ENCODE results near the gene DDX42.

Gene DDX42

GRCh38 chr17:63828936-63829335 lies 55.0 kb downstream of the DDX42 start:
- H3K4me1 ChIP-seq (ENCODE audit: control insufficient read depth in 5 of 5, insufficient read depth in 5 of 5, low read length in 5 of 5): peaks cover 12 to 35% (median 24%) of the 10 kb centered on the region in 5 donors
- no peak overlapping the region for H3K27ac ChIP-seq (ENCODE audit: low read depth, low read length)
- no peaks in the 10 kb centered on the region for H3K9me3 ChIP-seq (ENCODE audit: control insufficient read depth in 5 of 5, low read length in 5 of 5)
- no peaks in the 10 kb centered on the region for H3K27me3 ChIP-seq (ENCODE audit: control insufficient read depth in 5 of 5, insufficient read depth in 4 of 5, low read length in 5 of 5)
- H3K4me3 ChIP-seq (ENCODE audit: low read depth in 1 of 5, low read length in 5 of 5): no peak overlapping the region
- H3K9ac ChIP-seq (ENCODE audit: low read length in 5 of 5): no peak overlapping the region
- H3K36me3 ChIP-seq (ENCODE audit: control insufficient read depth in 5 of 5, insufficient read depth in 5 of 5, low read length in 5 of 5): peaks cover 0 to 69% (median 68%) of the 10 kb centered on the region in 5 donors

- Histone ChIP-seq H3K4me1 (ENCODE audit: control insufficient read depth in 5 of 5, insufficient read depth in 5 of 5, low read length in 5 of 5) (peaks cover 12 to 44% (median 26%) of the 10 kb centered on the region in 5 donors), H3K9me3 (ENCODE audit: control insufficient read depth in 5 of 5, low read length in 5 of 5) (no peaks in the 10 kb centered on the region), H3K36me3 (ENCODE audit: control insufficient read depth in 5 of 5, insufficient read depth in 5 of 5, low read length in 5 of 5) (peaks cover 0 to 69% (median 67%) of the 10 kb centered on the region in 5 donors), H3K9ac (ENCODE audit: low read length in 5 of 5) (no peak overlapping the region), H3K4me3 (ENCODE audit: low read depth in 1 of 5, low read length in 5 of 5) (no peak overlapping the region), H3K27me3 (ENCODE audit: control insufficient read depth in 5 of 5, insufficient read depth in 4 of 5, low read length in 5 of 5) (no peaks in the 10 kb centered on the region), H3K27ac (ENCODE audit: low read depth, low read length) (no peak overlapping the region)
Observed at GRCh38 chr17:63830278-63830677, 56.3 kb downstream of the DDX42 start.

GRCh38 chr17:63830904-63831491 lies 57.0 kb downstream of the DDX42 start:
- Histone ChIP-seq H3K36me3 (ENCODE audit: control insufficient read depth in 5 of 5, insufficient read depth in 5 of 5, low read length in 5 of 5) (peaks cover 0 to 70% (median 68%) of the 10 kb centered on the region in 5 donors), H3K9me3 (ENCODE audit: control insufficient read depth in 5 of 5, low read length in 5 of 5) (no peaks in the 10 kb centered on the region), H3K4me3 (ENCODE audit: low read depth in 1 of 5, low read length in 5 of 5) (no peak overlapping the region), H3K4me1 (ENCODE audit: control insufficient read depth in 5 of 5, insufficient read depth in 5 of 5, low read length in 5 of 5) (peaks cover 12 to 39% (median 24%) of the 10 kb centered on the region in 5 donors), H3K9ac (ENCODE audit: low read length in 5 of 5) (no peak overlapping the region), H3K27ac (ENCODE audit: low read depth, low read length) (no peak overlapping the region), H3K27me3 (ENCODE audit: control insufficient read depth in 5 of 5, insufficient read depth in 4 of 5, low read length in 5 of 5) (no peaks in the 10 kb centered on the region)

GRCh38 chr17:63831505-63831904 lies 57.5 kb downstream of the DDX42 start:
- no peak overlapping the region for H3K27ac ChIP-seq (ENCODE audit: low read depth, low read length)
- H3K27me3 ChIP-seq (ENCODE audit: control insufficient read depth in 5 of 5, insufficient read depth in 4 of 5, low read length in 5 of 5): no peaks in the 10 kb centered on the region
- no peak overlapping the region for H3K4me3 ChIP-seq (ENCODE audit: low read depth in 1 of 5, low read length in 5 of 5)
- H3K9me3 ChIP-seq (ENCODE audit: control insufficient read depth in 5 of 5, low read length in 5 of 5): no peaks in the 10 kb centered on the region
- peaks cover 0 to 74% (median 72%) of the 10 kb centered on the region in 5 donors for H3K36me3 ChIP-seq (ENCODE audit: control insufficient read depth in 5 of 5, insufficient read depth in 5 of 5, low read length in 5 of 5)
- H3K9ac ChIP-seq (ENCODE audit: low read length in 5 of 5): no peak overlapping the region
- peaks cover 8 to 33% (median 19%) of the 10 kb centered on the region in 5 donors for H3K4me1 ChIP-seq (ENCODE audit: control insufficient read depth in 5 of 5, insufficient read depth in 5 of 5, low read length in 5 of 5)

- Histone ChIP-seq H3K27me3 (ENCODE audit: control insufficient read depth in 5 of 5, insufficient read depth in 4 of 5, low read length in 5 of 5) (no peaks in the 10 kb centered on the region), H3K9ac (ENCODE audit: low read length in 5 of 5) (no peak overlapping the region), H3K9me3 (ENCODE audit: control insufficient read depth in 5 of 5, low read length in 5 of 5) (no peaks in the 10 kb centered on the region), H3K4me3 (ENCODE audit: low read depth in 1 of 5, low read length in 5 of 5) (no peak overlapping the region), H3K4me1 (ENCODE audit: control insufficient read depth in 5 of 5, insufficient read depth in 5 of 5, low read length in 5 of 5) (peaks cover 8 to 32% (median 17%) of the 10 kb centered on the region in 5 donors), H3K36me3 (ENCODE audit: control insufficient read depth in 5 of 5, insufficient read depth in 5 of 5, low read length in 5 of 5) (peaks cover 0 to 79% (median 77%) of the 10 kb centered on the region in 5 donors), H3K27ac (ENCODE audit: low read depth, low read length) (no peak overlapping the region)
Observed at GRCh38 chr17:63832014-63832413, 58.0 kb downstream of the DDX42 start.

- no peaks in the 10 kb centered on the region for H3K9me3 ChIP-seq (ENCODE audit: control insufficient read depth in 5 of 5, low read length in 5 of 5)
- peaks cover 0 to 83% (median 78%) of the 10 kb centered on the region in 5 donors for H3K36me3 ChIP-seq (ENCODE audit: control insufficient read depth in 5 of 5, insufficient read depth in 5 of 5, low read length in 5 of 5)
Observed at GRCh38 chr17:63832455-63832854, 58.5 kb downstream of the DDX42 start.

GRCh38 chr17:63833026-63833740 lies 59.2 kb downstream of the DDX42 start:
- Histone ChIP-seq H3K27me3 (ENCODE audit: control insufficient read depth in 5 of 5, insufficient read depth in 4 of 5, low read length in 5 of 5) (no peaks in the 10 kb centered on the region), H3K4me1 (ENCODE audit: control insufficient read depth in 5 of 5, insufficient read depth in 5 of 5, low read length in 5 of 5) (peaks cover 8 to 36% (median 22%) of the 10 kb centered on the region in 5 donors), H3K9ac (ENCODE audit: low read length in 5 of 5) (no peak overlapping the region), H3K9me3 (ENCODE audit: control insufficient read depth in 5 of 5, low read length in 5 of 5) (no peaks in the 10 kb centered on the region), H3K36me3 (ENCODE audit: control insufficient read depth in 5 of 5, insufficient read depth in 5 of 5, low read length in 5 of 5) (peaks cover 0 to 84% (median 80%) of the 10 kb centered on the region in 5 donors), H3K4me3 (ENCODE audit: low read depth in 1 of 5, low read length in 5 of 5) (no peak overlapping the region), H3K27ac (ENCODE audit: low read depth, low read length) (no peak overlapping the region)

More at GRCh38 chr17:63832455-63832854, 58.5 kb downstream of the DDX42 start:
- no peaks in the 10 kb centered on the region for H3K27me3 ChIP-seq (ENCODE audit: control insufficient read depth in 5 of 5, insufficient read depth in 4 of 5, low read length in 5 of 5)
- H3K4me3 ChIP-seq (ENCODE audit: low read depth in 1 of 5, low read length in 5 of 5): no peak overlapping the region
- H3K4me1 ChIP-seq (ENCODE audit: control insufficient read depth in 5 of 5, insufficient read depth in 5 of 5, low read length in 5 of 5): peaks cover 8 to 36% (median 21%) of the 10 kb centered on the region in 5 donors
- H3K9ac ChIP-seq (ENCODE audit: low read length in 5 of 5): no peak overlapping the region
- H3K27ac ChIP-seq (ENCODE audit: low read depth, low read length): no peak overlapping the region

GRCh38 chr17:63833741-63834373 lies 59.9 kb downstream of the DDX42 start:
- Histone ChIP-seq H3K36me3 (ENCODE audit: control insufficient read depth in 5 of 5, insufficient read depth in 5 of 5, low read length in 5 of 5) (peaks cover 0 to 84% (median 80%) of the 10 kb centered on the region in 5 donors), H3K9ac (ENCODE audit: low read length in 5 of 5) (no peak overlapping the region), H3K27ac (ENCODE audit: low read depth, low read length) (no peak overlapping the region), H3K4me1 (ENCODE audit: control insufficient read depth in 5 of 5, insufficient read depth in 5 of 5, low read length in 5 of 5) (peaks cover 9 to 36% (median 23%) of the 10 kb centered on the region in 5 donors), H3K4me3 (ENCODE audit: low read depth in 1 of 5, low read length in 5 of 5) (no peak overlapping the region), H3K27me3 (ENCODE audit: control insufficient read depth in 5 of 5, insufficient read depth in 4 of 5, low read length in 5 of 5) (no peaks in the 10 kb centered on the region), H3K9me3 (ENCODE audit: control insufficient read depth in 5 of 5, low read length in 5 of 5) (no peaks in the 10 kb centered on the region)

GRCh38 chr17:63834431-63835166 lies 60.6 kb downstream of the DDX42 start:
- H3K9ac ChIP-seq (ENCODE audit: low read length in 5 of 5): no peak overlapping the region
- peaks cover 11 to 41% (median 31%) of the 10 kb centered on the region in 5 donors for H3K4me1 ChIP-seq (ENCODE audit: control insufficient read depth in 5 of 5, insufficient read depth in 5 of 5, low read length in 5 of 5)
- no peaks in the 10 kb centered on the region for H3K27me3 ChIP-seq (ENCODE audit: control insufficient read depth in 5 of 5, insufficient read depth in 4 of 5, low read length in 5 of 5)
- no peak overlapping the region for H3K27ac ChIP-seq (ENCODE audit: low read depth, low read length)
- H3K4me3 ChIP-seq (ENCODE audit: low read depth in 1 of 5, low read length in 5 of 5): no peak overlapping the region
- no peaks in the 10 kb centered on the region for H3K9me3 ChIP-seq (ENCODE audit: control insufficient read depth in 5 of 5, low read length in 5 of 5)
- peaks cover 0 to 77% (median 74%) of the 10 kb centered on the region in 5 donors for H3K36me3 ChIP-seq (ENCODE audit: control insufficient read depth in 5 of 5, insufficient read depth in 5 of 5, low read length in 5 of 5)

Data from subcutaneous abdominal adipose tissue (tissue), 5 donors.